ENCODE measurements around the gene FAM50A.

Gene FAM50A

DNA sequence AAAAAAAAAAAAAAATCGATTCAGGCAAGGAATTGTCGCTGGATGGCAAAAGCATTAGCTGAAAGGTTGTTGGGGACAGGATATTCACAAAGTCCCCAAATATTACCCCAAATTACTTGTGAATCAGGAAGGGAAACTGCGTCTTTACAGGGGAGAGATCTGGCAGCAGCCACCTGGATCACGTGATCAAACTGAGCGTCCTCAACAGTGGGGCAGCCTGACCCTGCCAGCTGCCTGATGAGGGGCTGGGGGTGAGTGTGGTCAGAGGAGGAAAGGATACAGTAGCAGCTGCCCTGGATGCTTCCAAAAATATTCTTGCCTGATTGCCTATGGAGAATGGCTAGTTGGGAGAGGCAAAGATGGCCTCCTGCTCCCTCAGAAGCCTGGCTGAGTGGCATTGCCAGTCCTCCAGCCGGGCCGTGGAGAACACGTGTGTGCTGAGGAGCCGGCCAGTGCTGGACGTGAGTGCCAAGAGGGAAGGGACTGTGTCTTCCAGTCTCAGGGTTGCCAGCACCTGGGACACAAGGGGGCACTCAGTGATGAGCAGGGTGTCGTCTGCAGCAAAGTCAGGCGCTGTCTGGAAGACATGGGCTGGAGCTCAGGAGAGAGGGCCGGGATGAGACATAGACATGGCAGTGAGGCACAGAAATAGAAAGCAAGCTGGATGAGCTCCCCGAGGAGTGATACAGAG lies 38.1 kb downstream of the FAM50A start:
- H3K4me1 ChIP-seq (ENCODE audit: control insufficient read depth, insufficient read depth, low read length): peaks cover 5% of the 10 kb centered on the region
- no peak overlapping the region for H3K4me3 ChIP-seq (ENCODE audit: insufficient read depth, low read depth, low read length)
- H3K27me3 ChIP-seq (ENCODE audit: control insufficient read depth, insufficient read depth, low read length, poor library complexity, severe bottlenecking): peaks cover 4% of the 10 kb centered on the region
- WGBS, 2 experiments: 85 to 87% methylated on average over 14 of the region's 14 CpGs
- H3K27ac ChIP-seq (ENCODE audit: insufficient read depth, low read depth, low read length, poor library complexity, severe bottlenecking): no peak overlapping the region
- no peaks in the 10 kb centered on the region for H3K9me3 ChIP-seq (ENCODE audit: control insufficient read depth, low read length)
- H3K36me3 ChIP-seq (ENCODE audit: control insufficient read depth, insufficient read depth, low read length): no peaks in the 10 kb centered on the region

DNA sequence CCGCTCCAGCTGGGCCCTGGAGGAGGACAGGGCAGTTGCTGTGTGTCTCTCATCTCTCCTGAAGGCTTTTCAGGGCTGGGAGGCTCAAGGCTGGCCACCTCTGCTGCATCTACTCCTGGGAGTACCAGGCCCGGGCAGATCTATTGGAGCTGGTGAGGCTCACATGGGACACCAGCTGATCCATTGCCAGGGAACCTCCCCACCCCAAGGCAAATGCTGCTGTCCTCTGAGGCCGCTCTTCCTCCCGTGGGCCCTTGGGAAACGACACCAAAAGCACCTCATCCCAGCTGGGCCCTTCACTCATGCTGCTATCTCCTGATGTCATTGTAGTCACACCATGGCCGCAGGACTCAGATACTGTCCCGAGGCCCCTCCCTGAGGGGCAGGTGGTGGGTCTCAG lies 38.8 kb downstream of the FAM50A start:
- Histone ChIP-seq H3K27ac (ENCODE audit: insufficient read depth, low read depth, low read length, poor library complexity, severe bottlenecking) (no peak overlapping the region), H3K27me3 (ENCODE audit: control insufficient read depth, insufficient read depth, low read length, poor library complexity, severe bottlenecking) (peaks cover 4% of the 10 kb centered on the region), H3K36me3 (ENCODE audit: control insufficient read depth, insufficient read depth, low read length) (no peaks in the 10 kb centered on the region), H3K9me3 (ENCODE audit: control insufficient read depth, low read length) (no peaks in the 10 kb centered on the region), H3K4me1 (ENCODE audit: control insufficient read depth, insufficient read depth, low read length) (peaks cover 5% of the 10 kb centered on the region), H3K4me3 (ENCODE audit: insufficient read depth, low read depth, low read length) (no peak overlapping the region)
- WGBS, 2 experiments: 89 to 90% methylated on average over 7 of the region's 7 CpGs

DNA sequence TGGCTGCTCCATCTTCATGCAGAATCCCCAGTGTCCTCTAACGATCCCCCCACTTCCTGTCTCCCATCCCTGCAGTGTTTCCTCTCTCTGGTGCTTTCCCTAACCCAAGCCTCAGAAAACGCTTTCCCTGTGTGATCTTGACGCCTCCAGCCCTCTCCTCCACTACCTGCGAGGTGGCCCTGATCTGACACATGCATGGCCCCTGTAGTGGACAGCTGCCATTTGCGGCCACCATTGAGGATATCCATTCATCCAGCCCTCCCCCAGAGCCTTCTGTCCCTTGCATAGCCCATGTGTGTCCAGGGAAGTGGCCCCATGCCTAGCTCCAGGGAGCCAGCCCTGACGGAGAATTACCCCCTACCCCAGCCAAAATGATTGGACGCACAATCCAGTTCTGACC lies 39.4 kb downstream of the FAM50A start:
- Histone ChIP-seq H3K27ac (ENCODE audit: insufficient read depth, low read depth, low read length, poor library complexity, severe bottlenecking) (no peak overlapping the region), H3K27me3 (ENCODE audit: control insufficient read depth, insufficient read depth, low read length, poor library complexity, severe bottlenecking) (peaks cover 4% of the 10 kb centered on the region), H3K4me3 (ENCODE audit: insufficient read depth, low read depth, low read length) (no peak overlapping the region), H3K36me3 (ENCODE audit: control insufficient read depth, insufficient read depth, low read length) (no peaks in the 10 kb centered on the region), H3K9me3 (ENCODE audit: control insufficient read depth, low read length) (no peaks in the 10 kb centered on the region), H3K4me1 (ENCODE audit: control insufficient read depth, insufficient read depth, low read length) (peaks cover 5% of the 10 kb centered on the region)
- 92 to 93% methylated on average over 7 of the region's 7 CpGs for WGBS, 2 experiments

DNA sequence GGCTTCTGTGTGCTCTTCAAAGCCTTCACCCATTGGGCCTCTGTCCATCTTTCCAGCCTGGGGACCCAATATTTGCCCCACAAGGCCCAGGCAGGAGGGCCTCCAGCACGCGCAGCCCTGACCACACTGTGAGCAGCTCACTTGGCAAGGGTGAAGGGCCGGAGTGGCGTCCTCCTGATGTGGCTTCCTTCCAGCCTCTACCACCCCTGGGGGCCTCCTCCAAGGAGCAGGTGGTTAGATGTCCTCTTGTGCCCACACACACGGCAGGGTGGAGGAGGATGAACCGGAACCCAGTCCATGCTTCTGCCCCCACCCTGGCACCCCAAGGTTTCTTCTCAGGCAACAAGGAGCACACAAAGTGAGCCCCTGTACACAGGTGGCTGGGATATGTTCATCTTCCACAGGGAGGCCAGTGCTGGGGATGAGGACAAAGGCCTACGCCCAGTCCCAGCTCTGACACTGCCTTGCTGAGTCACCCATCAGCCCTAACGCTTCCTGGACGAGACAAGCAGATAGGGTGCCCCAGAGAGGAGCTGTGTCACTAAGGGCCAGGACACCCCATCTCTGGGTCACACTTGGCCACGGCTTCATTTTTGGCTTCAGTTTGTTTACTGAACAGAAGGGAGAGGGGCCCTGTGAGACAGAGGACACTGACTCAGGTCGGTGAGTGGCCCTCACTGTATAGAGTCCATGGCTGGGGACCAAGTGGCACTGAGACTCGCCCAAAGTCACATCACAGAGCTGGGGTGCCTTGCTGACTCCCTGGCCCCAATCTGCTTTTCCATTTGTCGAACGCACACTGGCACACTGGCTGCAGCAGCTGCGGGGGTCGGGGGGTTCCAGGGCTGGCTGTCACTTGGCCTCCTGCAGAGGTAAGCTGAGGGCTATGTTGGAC lies 40.6 kb downstream of the FAM50A start:
- Histone ChIP-seq H3K4me1 (ENCODE audit: control insufficient read depth, insufficient read depth, low read length) (peaks cover 5% of the 10 kb centered on the region), H3K27me3 (ENCODE audit: control insufficient read depth, insufficient read depth, low read length, poor library complexity, severe bottlenecking) (peaks cover 4% of the 10 kb centered on the region), H3K27ac (ENCODE audit: insufficient read depth, low read depth, low read length, poor library complexity, severe bottlenecking) (no peak overlapping the region), H3K9me3 (ENCODE audit: control insufficient read depth, low read length) (no peaks in the 10 kb centered on the region), H3K36me3 (ENCODE audit: control insufficient read depth, insufficient read depth, low read length) (no peaks in the 10 kb centered on the region), H3K4me3 (ENCODE audit: insufficient read depth, low read depth, low read length) (no peak overlapping the region)
- WGBS, 2 experiments: 95 to 96% methylated on average over 16 of the region's 16 CpGs

DNA sequence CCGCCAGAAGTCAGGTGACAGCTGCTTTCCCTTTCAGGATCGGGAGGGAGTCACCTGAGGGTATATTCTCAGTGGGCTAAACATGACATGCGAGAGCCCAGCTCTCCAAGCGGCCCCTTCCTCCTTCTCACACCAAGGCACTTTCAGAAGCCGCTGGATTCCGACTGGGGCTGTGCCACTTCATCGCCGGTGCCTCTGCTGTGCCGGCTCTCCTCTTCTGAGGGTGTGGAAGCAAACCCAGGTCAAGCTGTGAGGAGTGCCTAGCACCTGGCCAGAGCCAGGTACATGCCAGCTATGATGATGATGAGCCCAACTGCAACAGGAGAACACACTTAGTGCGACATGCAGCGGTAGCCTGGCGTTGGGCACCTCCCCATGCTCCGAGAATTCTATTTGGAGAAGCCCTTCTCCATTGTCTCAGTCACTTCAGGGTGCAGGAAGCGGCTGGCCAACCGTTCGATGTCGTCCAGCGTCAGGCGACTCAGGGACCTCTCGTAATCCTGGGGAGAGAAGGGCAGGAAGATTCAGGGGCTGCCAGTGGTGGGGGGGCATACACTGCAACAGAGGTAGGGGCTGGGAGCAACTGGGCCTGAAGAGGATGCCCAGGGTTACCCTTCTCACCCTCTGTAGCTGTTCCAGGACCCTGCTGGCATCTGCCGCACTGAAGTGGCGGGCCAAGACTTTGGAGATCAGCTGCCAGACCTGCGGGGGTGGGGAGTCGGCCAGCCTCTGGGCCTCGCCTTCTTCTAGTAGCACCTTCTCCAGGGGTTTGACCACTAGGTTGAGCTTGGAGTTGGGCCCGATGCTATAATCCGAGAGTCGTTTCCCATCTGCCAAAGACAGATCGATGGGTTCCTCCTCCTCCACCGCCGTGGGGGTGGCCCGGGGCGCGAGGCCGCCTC lies 41.5 kb downstream of the FAM50A start:
- peaks cover 9% of the 10 kb centered on the region for H3K27me3 ChIP-seq (ENCODE audit: control insufficient read depth, insufficient read depth, low read length, poor library complexity, severe bottlenecking)
- WGBS, 2 experiments: 59 to 62% methylated on average over 35 of the region's 35 CpGs
- peak overlapping the region; percentile 55 for H3K4me3 ChIP-seq (ENCODE audit: insufficient read depth, low read depth, low read length)
- no peak overlapping the region for H3K27ac ChIP-seq (ENCODE audit: insufficient read depth, low read depth, low read length, poor library complexity, severe bottlenecking)
- H3K4me1 ChIP-seq (ENCODE audit: control insufficient read depth, insufficient read depth, low read length): peaks cover 5% of the 10 kb centered on the region
- H3K9me3 ChIP-seq (ENCODE audit: control insufficient read depth, low read length): no peaks in the 10 kb centered on the region
- H3K36me3 ChIP-seq (ENCODE audit: control insufficient read depth, insufficient read depth, low read length): no peaks in the 10 kb centered on the region

DNA sequence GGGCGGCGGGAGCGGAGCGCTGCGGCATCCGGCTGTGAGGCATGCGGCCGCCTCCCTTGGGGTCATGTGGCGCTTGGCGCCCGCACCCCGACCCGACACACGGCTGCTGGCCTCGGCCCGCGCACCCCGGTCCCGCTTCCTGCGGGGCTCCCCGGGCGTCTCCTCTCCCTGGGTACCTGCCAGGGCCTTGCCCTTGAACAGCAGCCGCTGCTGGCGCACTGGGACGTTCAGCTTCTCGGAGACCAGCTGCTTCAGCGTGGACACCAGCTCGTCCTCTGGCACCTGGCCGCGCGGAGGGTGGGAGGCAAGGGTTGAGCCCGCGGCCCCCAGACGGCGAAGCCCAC lies 42.1 kb downstream of the FAM50A start:
- H3K27me3 ChIP-seq (ENCODE audit: control insufficient read depth, insufficient read depth, low read length, poor library complexity, severe bottlenecking): peaks cover 9% of the 10 kb centered on the region
- 1 to 2% methylated on average over 35 of the region's 35 CpGs for WGBS, 2 experiments
- peaks cover 5% of the 10 kb centered on the region for H3K4me1 ChIP-seq (ENCODE audit: control insufficient read depth, insufficient read depth, low read length)
- H3K4me3 ChIP-seq (ENCODE audit: insufficient read depth, low read depth, low read length): peak overlapping the region; percentile 55
- H3K27ac ChIP-seq (ENCODE audit: insufficient read depth, low read depth, low read length, poor library complexity, severe bottlenecking): no peak overlapping the region
- H3K9me3 ChIP-seq (ENCODE audit: control insufficient read depth, low read length): no peaks in the 10 kb centered on the region
- H3K36me3 ChIP-seq (ENCODE audit: control insufficient read depth, insufficient read depth, low read length): no peaks in the 10 kb centered on the region

DNA sequence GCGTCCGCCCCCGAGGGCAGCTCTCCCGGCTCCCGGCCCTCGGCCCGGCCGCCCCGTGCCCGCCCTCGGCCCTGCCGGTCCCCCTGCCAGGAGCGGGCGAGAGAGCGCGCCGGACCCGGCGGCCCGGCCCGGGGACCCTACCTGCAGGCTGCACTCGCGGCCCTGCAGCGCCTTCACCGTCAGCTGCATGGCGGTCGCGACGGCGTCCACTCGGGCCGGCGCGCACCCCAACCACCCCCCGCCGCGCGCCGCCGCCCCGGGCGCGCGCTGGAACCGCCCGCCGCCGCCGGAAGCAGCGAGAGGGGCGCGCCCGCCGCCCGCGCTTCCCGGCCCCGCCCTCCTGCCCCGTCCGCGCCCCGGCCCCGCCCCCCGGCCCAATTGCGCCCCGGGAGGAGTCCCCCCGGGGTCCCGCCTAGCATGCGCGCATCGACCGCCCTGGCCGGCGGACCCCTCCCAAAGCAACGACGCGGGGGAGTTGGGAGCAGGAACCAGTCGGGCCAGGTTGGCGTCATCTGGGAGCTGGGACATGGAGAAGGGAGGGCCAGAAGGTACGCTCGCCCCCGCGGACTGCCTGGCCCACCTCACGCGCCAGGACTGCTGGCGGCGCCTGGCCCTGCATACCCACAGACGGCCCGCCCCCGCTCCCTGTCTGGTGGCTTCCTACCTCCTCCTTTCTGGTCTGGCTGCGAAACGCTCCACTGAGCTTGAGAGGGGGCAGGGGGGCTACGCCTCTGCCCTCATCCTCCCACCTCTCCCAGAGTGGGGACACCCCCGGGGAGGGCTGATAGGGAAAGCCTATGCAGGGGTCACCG lies 42.7 kb downstream of the FAM50A start, which contains the start of gene UBL4A:
Gene UBL4A, minus strand, starts transcription at position 220 of the 812 bp plus-strand sequence. Its CDS starts 31 bp downstream, at position 189.
- H3K27me3 ChIP-seq (ENCODE audit: control insufficient read depth, insufficient read depth, low read length, poor library complexity, severe bottlenecking): peaks cover 9% of the 10 kb centered on the region
- no peaks in the 10 kb centered on the region for H3K36me3 ChIP-seq (ENCODE audit: control insufficient read depth, insufficient read depth, low read length)
- 3% methylated on average over 94 to 95 of the region's 95 CpGs for WGBS, 2 experiments
- no peaks in the 10 kb centered on the region for H3K9me3 ChIP-seq (ENCODE audit: control insufficient read depth, low read length)
- peaks cover 5% of the 10 kb centered on the region for H3K4me1 ChIP-seq (ENCODE audit: control insufficient read depth, insufficient read depth, low read length)
- peak within 1 kb of the TSS; percentile 55 for H3K4me3 ChIP-seq (ENCODE audit: insufficient read depth, low read depth, low read length)
- no peak within 1 kb of the TSS for H3K27ac ChIP-seq (ENCODE audit: insufficient read depth, low read depth, low read length, poor library complexity, severe bottlenecking)

DNA sequence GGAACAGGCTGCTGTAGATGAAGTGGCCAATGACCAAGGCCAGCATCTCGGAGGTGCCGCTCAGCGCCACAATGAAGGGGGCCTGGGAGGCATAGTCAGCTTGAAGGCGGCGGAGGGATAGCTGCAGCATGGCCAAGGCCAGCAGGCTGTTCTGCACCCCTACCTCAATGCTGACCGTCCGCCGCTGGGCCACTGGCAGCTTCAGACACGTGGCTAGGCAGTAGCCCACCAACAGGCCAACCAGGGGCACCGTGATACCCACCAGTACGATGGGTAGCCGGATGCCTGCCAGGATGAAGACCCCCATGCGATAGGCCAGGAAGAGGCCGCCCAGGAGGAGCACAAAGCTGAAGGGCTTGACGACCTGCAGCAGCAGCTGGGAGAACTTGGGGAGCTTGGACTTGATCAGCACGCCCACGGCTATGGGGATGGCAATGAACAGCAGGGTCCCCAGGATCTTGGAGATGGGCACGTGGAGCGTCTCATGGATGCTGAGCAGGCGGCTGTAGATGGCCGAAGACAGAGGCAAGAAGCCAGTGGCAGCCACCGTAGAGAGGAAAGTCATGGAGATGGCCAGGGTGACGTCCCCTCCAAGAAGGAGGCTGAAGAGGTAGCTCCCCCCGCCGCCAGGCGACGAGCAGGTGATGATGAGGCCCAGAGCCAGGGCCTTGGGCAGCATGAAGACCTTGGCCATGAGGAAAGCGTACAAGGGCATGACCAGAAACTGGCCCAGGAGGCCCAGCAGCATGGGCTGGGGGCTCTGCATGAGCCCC lies 43.8 kb downstream of the FAM50A start:
- Histone ChIP-seq H3K36me3 (ENCODE audit: control insufficient read depth, insufficient read depth, low read length) (no peaks in the 10 kb centered on the region), H3K27ac (ENCODE audit: insufficient read depth, low read depth, low read length, poor library complexity, severe bottlenecking) (no peak overlapping the region)
- 96% methylated on average over 28 of the region's 28 CpGs for WGBS, 2 experiments

More for the DNA sequence above, 43.8 kb downstream of the FAM50A start:
- Histone ChIP-seq H3K4me3 (ENCODE audit: insufficient read depth, low read depth, low read length) (no peak overlapping the region), H3K9me3 (ENCODE audit: control insufficient read depth, low read length) (no peaks in the 10 kb centered on the region), H3K27me3 (ENCODE audit: control insufficient read depth, insufficient read depth, low read length, poor library complexity, severe bottlenecking) (peaks cover 9% of the 10 kb centered on the region), H3K4me1 (ENCODE audit: control insufficient read depth, insufficient read depth, low read length) (peaks cover 5% of the 10 kb centered on the region)

Measured in ectodermal cell (in vitro differentiated cells).